Heart left ventricle (tissue), 16 donors: ENCODE data around the gene PPP1R12B. TPM values are rescaled to one million over a fixed set of nuclear protein-coding genes. Genes with fewer than 3 reads are reported as not detected.
"Not testable (repeated sequence)": the region's sequence is repeated elsewhere in the genome, so short reads cannot be mapped to it uniquely, and the experiment has no call there.

ENCODE experiments used
- ATAC-seq, 4 donors: fragments of 200-7000 bp; cut with Tn5 transposase; one replicate each; pipeline ENCODE4 v1.9.1; 2020 to 2022; ENCODE audit warnings: moderate library complexity in 4 of 4, mild to moderate bottlenecking in 3 of 4, moderate number of reproducible peaks in 1 of 4
- DNase-seq, 5 donors: peaks; one replicate each; pipeline ENCODE4 v3.0.0-alpha.2; 2020
- H3K27ac ChIP-seq, 12 donors: fragments of 200-600 bp; sonication (generic) in 4 of 12; one replicate each; pipeline versions ENCODE4 v1.5.0 to v1.8.0; 2016 to 2022; ENCODE audit warnings: mild to moderate bottlenecking in 2 of 12
- H3K27me3 ChIP-seq, 9 donors: fragments of 200-600 bp; sonication (generic) in 2 of 9; one replicate each; pipeline versions ENCODE4 v1.5.1 to v1.8.0; 2016 to 2022; ENCODE audit warnings: mild to moderate bottlenecking in 3 of 9
- H3K36me3 ChIP-seq, 9 donors: fragments of 200-600 bp; sonication (generic) in 2 of 9; one replicate each; pipeline versions ENCODE4 v1.5.0 to v1.8.0; 2018 to 2022; ENCODE audit warnings: mild to moderate bottlenecking in 2 of 9
- H3K4me1 ChIP-seq, 12 donors: fragments of 200-600 bp; sonication (generic) in 4 of 12; one replicate each; pipeline versions ENCODE4 v1.5.0 to v1.8.0; 2016 to 2022; ENCODE audit warnings: mild to moderate bottlenecking in 3 of 12
- H3K4me3 ChIP-seq, 12 donors: fragments of 200-600 bp; sonication (generic) in 4 of 12; one replicate each; pipeline versions ENCODE4 v1.5.0 to v1.8.0; 2017 to 2022; ENCODE audit warnings: mild to moderate bottlenecking in 9 of 12, moderate library complexity in 4 of 12
- H3K9me3 ChIP-seq, 12 donors: fragments of 200-600 bp; sonication (generic) in 4 of 12; one replicate each; pipeline versions ENCODE4 v1.5.0 to v1.8.0; 2016 to 2022; ENCODE audit warnings: mild to moderate bottlenecking in 1 of 12
- POLR2A ChIP-seq, 2 donors: fragments of 450-650 bp; IDR thresholded peaks; one replicate each; pipeline ENCODE4 v1.6.1; 2017; ENCODE audit warnings: antibody characterized with exemption in 2 of 2, mild to moderate bottlenecking in 2 of 2, moderate library complexity in 2 of 2
- WGBS, 4 donors: extraction: QIAGEN DNeasy Blood & Tissue Kit in 2 of 4; methylation state at CpG; one replicate each; pipeline versions ENCODE4 v1.1.5 to v1.1.7; 2013 to 2018; 5-methylcytosine and 5-hydroxymethylcytosine counted together
- intact Hi-C, 10 donors: fragments of 100-400 bp; cut with DNase I; formaldehyde crosslinking; loops; one replicate each; pipeline versions ENCODE4 v1.11.1 to v1.14.2; 2022
- polyA plus RNA-seq, 2 donors: library from polyadenylated mRNA; stranded (reverse); fragments of 200-250 nt; gene quantifications; one replicate each; pipeline ENCODE4 v1.2.3, GENCODE V29; 2013
- total RNA-seq, 9 donors: library from RNA; depleted of rRNA in 2 of 9; stranded (reverse); fragments of >200 nt in 2 of 9; fragmentation: NEBNext Ultra II Directional in 3 of 9; extraction: Animal tissue kit (Norgen Biotek cat#: 25700) in 3 of 9; gene quantifications; one replicate each; pipeline versions ENCODE4 v1.1.0 to v1.2.4, GENCODE V29; 2016 to 2023
- TF ChIP-seq, protein P1 (sequence below), 12 donors: fragments of 200-600 bp; sonication (generic) in 4 of 12; IDR thresholded peaks; one replicate each; pipeline versions ENCODE4 v1.5.0 to v1.8.0; 2018 to 2022; ENCODE audit warnings: antibody characterized with exemption in 12 of 12, mild to moderate bottlenecking in 5 of 12
- donor health status: ischemic (EF 13 %, LVEDD 7.1; RV severe dilation, severe dysfunction).
- donor health status: healthy with polysubstance abuse.
- donor health status: DM: no; HTN: yes; CAD: no.
- donor health status: DM: no; HTN: no; CAD: no.
- donor health status: ischemic (EF 25% LVEDD 6.9; RV normal size, moderate dysfunction).
- donor health status: ischemic (EF 25% LVEDD 5.7; RV mildly dilated, moderate dysfunction).
- donor health status: healthy.
- donor health status: DM: yes; HTN: yes; CAD: no.
- donor health status: ischemic (EF 35%, LVEDD 5.7; RV mildly dilated, moderate dysfunction).
- donor health status: nonischemic (EF 11% LVEDD 7.7; RV severe dilation, severe dysfunction).
- donor health status: DM: yes; HTN: yes; CAD: no.
- donor health status: PGD.
- donor health status: ischemic (EF 29% LVEDD 5.4; RV normal size, mild dysfunction).
- donor health status: nonischemic (EF 23%, LVEDD 6.1; RV moderate dilation, normal function).

PPP1R12B gene
- total and polyA plus RNA-seq, 11 donors: 49.9 to 972 (median 559) TPM

DNA sequence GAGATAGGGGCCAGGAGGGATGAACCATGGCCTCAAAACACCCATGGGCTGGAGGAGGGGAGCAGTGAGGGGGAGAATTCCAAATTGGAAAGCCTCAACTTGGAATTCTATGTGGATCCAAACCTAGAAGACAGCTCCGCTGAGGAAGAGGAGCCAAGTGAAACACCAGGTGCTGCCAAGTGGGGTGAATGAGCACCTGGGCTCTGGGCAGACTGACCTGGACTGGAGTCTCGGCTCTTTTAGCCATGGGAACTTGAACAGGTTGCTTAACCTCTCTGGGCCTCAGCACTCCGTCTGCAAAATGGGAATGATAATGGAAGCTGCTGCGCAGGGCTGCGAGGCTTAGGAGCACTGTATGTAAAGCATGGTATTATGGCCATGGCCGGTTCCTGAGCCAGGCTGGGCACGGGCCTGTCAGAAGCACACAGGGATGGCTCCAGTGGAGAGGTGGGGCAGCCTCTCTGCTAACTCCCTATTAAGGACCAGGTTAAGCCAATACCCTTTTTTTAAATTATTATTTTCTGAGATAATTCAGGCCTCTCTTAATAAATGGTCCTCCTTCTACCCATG is 280.2 kb downstream of the PPP1R12B start:
- no peak for DNase-seq
- H3K36me3 ChIP-seq: no peaks in the 10 kb centered on the region
- ATAC-seq: no peak
- H3K27me3 ChIP-seq: peaks cover 0 to 64% (median 0%) of the 10 kb centered on the region in 9 donors
- TF ChIP-seq POLR2A (IDR thresholded peaks at IDR 0.05): no peak
- TF ChIP-seq, protein P1, sequence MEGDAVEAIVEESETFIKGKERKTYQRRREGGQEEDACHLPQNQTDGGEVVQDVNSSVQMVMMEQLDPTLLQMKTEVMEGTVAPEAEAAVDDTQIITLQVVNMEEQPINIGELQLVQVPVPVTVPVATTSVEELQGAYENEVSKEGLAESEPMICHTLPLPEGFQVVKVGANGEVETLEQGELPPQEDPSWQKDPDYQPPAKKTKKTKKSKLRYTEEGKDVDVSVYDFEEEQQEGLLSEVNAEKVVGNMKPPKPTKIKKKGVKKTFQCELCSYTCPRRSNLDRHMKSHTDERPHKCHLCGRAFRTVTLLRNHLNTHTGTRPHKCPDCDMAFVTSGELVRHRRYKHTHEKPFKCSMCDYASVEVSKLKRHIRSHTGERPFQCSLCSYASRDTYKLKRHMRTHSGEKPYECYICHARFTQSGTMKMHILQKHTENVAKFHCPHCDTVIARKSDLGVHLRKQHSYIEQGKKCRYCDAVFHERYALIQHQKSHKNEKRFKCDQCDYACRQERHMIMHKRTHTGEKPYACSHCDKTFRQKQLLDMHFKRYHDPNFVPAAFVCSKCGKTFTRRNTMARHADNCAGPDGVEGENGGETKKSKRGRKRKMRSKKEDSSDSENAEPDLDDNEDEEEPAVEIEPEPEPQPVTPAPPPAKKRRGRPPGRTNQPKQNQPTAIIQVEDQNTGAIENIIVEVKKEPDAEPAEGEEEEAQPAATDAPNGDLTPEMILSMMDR (IDR thresholded peaks at IDR 0.05): no peak
- H3K27ac ChIP-seq: peak overlapping the region in 1 of 12 donors; percentile 15
- peaks cover 0 to 20% (median 9%) of the 10 kb centered on the region in 12 donors for H3K4me1 ChIP-seq
- no peak overlapping the region for H3K4me3 ChIP-seq
- WGBS, 4 donors: 90 to 93% (median 91%) methylated on average over 7 of the region's 7 CpGs
- intact Hi-C loops: loop anchor here in 3 of 10 donors (5.0 to 10.0 kb wide), 2 partner anchors 41 to 284 kb away; partner anchors contain the start of genes PPP1R12B (in 3 of the 3) and UBE2T (in 3 of the 3)
- H3K9me3 ChIP-seq: no peaks in the 10 kb centered on the region

DNA sequence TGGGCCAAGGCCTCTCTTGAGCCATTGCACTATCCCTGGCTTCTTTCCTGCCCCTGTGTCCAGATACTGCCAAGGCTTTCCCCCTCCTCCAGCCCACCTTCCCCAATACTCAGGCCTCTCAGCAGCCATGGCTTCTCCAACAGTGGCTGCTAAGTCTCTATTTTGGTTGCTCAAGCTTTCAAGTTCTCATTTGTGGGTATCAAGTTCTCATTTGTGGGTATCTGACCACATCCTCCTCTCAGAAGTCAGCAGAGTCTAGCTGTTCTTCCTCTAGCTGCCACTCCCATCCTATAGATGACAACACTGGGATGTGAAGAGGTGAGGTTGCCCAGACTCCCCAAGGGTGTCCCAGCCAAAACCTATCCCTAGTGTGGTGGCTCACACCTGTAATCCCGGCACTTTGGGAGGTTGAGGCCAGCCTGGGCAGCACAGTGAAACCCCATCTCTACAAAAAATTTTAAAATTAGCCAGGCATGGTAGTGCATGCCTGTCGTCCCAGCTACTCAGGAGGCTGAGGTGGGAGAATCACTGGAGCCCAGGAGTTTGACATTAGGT is 280.8 kb downstream of the PPP1R12B start:
- H3K9me3 ChIP-seq, DNase-seq, ATAC-seq, H3K4me3 ChIP-seq, H3K36me3 ChIP-seq: not testable (repeated sequence)
- 79 to 85% (median 81%) methylated on average over 2 of the region's 2 CpGs for WGBS, 4 donors
- Histone ChIP-seq H3K27ac (peak overlapping the region in 1 of 12 donors; percentile 15), H3K4me1 (peaks cover 0 to 20% (median 9%) of the 10 kb centered on the region in 12 donors), H3K27me3 (peaks cover 0 to 70% (median 0%) of the 10 kb centered on the region in 9 donors)
- intact Hi-C loops: loop anchor here in 3 of 10 donors (5.0 to 10.0 kb wide), 2 partner anchors 42 to 285 kb away; partner anchors contain the start of genes PPP1R12B (in 3 of the 3) and UBE2T (in 3 of the 3)

DNA sequence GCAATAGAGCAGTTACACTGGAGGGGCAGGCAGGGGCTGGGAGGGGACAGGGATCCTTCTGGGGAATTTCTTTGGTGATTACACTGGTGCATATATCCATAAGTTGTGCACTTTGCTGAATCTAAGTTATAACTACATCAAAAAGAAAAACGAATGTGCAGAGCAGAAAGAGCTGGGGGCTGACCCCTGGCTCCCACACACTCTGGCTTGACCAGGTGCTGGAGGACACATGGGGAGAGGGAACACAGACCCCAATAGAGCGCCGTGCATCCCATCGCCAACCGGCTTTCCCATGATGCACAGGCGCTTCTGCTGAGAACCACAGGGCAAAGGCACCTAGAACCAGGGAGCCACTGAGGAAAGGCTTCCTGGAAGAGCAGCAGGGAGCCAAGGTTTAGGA is 281.6 kb downstream of the PPP1R12B start:
- peaks cover 0 to 20% (median 9%) of the 10 kb centered on the region in 12 donors for H3K4me1 ChIP-seq
- DNase-seq, H3K27ac ChIP-seq, ATAC-seq, intact Hi-C loops, H3K9me3 ChIP-seq, H3K36me3 ChIP-seq, H3K4me3 ChIP-seq: not testable (repeated sequence)
- H3K27me3 ChIP-seq: peaks cover 0 to 78% (median 0%) of the 10 kb centered on the region in 9 donors
- 84 to 91% (median 86%) methylated on average over 6 of the region's 6 CpGs for WGBS, 4 donors

DNA sequence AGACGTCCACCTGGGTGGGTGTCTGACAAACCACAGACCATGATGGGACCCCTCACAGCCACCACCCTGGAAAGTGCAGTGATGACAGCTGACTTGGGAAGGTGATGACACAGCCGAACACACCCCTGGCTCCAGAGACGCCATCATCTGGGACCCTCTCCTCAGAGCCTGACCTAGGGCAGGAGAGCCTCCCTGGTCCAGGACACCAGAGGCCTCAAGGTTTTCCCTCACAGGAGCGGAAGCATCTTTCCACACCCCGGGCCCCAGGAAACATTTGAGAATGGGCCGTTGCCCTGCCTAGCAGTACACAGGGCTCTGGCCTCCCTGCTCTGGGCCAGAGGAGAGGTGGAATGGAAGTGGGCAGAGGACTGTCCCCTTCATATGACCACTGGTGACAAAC is 282.0 kb downstream of the PPP1R12B start:
- TF ChIP-seq, protein P1 (IDR thresholded peaks at IDR 0.05): no peak
- TF ChIP-seq POLR2A (IDR thresholded peaks at IDR 0.05): no peak
- no peaks in the 10 kb centered on the region for H3K9me3 ChIP-seq
- intact Hi-C loops: no loop called here
- ATAC-seq (no peak), DNase-seq (no peak)
- H3K36me3 ChIP-seq: no peaks in the 10 kb centered on the region
- WGBS, 4 donors: 54 to 81% (median 70%) methylated on average over 5 to 6 of the region's 6 CpGs
- no peak overlapping the region for H3K27ac ChIP-seq
- peaks cover 0 to 80% (median 0%) of the 10 kb centered on the region in 9 donors for H3K27me3 ChIP-seq
- H3K4me1 ChIP-seq: peaks cover 0 to 17% (median 6%) of the 10 kb centered on the region in 12 donors
- no peak overlapping the region for H3K4me3 ChIP-seq

DNA sequence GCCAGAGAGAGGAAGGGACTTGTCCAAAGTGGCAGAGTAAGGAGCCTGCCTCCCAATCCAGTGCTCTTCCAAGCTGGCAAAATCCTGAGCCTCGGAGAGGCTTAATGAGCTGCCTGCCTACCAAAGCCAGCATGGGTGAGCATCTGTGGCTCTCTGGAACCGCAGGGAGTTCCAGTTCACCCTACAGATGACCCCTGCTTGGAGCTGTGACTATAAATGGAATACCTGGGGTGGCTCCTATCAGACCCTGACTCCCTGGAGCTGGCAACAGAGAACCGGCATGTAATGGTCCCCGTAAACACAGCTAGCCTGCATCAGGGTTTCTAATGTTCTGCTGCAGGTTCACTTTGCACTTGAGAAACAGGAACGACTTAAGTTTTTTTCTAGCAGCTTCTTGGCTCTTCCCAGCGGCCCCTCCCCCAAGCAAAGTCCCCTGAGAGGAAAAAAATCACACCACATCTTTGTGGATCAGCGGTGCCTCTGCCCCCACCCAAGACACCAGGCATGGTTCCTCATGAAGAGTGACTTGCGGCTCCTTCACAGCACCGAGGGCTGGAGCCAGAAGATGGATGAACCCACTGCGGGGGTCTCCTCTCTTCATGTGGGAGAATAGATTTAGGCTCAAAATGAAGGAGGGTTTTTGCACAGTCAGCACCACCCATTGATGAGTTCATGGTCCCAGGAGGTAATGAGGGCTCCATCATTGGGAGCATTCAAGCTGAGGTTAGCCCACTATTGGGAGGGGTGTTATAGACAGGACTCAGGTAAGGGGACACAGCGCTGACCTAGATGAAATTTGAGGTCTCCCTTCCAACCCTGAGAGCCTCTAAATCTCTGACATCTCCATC is 282.8 kb downstream of the PPP1R12B start:
- Histone ChIP-seq H3K27me3 (peaks cover 0 to 81% (median 0%) of the 10 kb centered on the region in 9 donors), H3K36me3 (no peaks in the 10 kb centered on the region), H3K9me3 (no peaks in the 10 kb centered on the region), H3K4me1 (peaks cover 0 to 13% (median 6%) of the 10 kb centered on the region in 12 donors), H3K27ac (no peak overlapping the region), H3K4me3 (no peak overlapping the region)
- TF ChIP-seq, protein P1 (IDR thresholded peaks at IDR 0.05): no peak
- no peak for TF ChIP-seq POLR2A (IDR thresholded peaks at IDR 0.05)
- intact Hi-C loops: no loop called here
- no peak for ATAC-seq
- 51 to 59% (median 59%) methylated on average over 10 to 11 of the region's 11 CpGs for WGBS, 4 donors
- DNase-seq: no peak
